ENCODE results near the gene KCNJ16.

The KCNJ16 gene

DNA sequence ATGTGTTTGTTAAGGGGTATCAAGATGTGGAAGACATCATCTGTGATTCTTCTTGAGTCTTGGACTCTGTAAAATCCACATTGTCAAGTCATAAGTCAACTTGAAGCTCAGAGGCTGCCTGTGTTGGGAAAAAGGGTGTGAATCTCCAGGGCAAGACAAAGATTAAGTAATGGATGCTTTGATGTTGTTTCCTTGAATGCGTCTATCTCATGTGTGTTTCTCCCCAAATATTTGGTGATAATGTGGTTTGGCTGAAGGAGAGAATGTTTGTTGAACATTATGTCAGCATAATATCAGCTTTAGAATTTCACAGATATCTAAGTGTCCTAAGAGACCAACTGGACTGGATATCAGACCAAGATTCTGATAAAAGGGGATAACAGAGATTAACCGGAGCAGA is 24.1 kb upstream of the KCNJ16 start:
- Mint-ChIP-seq H3K27me3 (no peaks in the 10 kb centered on the region), H3K9me3 (no peaks in the 10 kb centered on the region), H3K4me3 (no peak overlapping the region), H3K36me3 (no peaks in the 10 kb centered on the region), H3K4me1 (no peaks in the 10 kb centered on the region), H3K27ac (no peak overlapping the region)
- ATAC-seq (replicated peaks) (no peak), DNase-seq (no peak)

DNA sequence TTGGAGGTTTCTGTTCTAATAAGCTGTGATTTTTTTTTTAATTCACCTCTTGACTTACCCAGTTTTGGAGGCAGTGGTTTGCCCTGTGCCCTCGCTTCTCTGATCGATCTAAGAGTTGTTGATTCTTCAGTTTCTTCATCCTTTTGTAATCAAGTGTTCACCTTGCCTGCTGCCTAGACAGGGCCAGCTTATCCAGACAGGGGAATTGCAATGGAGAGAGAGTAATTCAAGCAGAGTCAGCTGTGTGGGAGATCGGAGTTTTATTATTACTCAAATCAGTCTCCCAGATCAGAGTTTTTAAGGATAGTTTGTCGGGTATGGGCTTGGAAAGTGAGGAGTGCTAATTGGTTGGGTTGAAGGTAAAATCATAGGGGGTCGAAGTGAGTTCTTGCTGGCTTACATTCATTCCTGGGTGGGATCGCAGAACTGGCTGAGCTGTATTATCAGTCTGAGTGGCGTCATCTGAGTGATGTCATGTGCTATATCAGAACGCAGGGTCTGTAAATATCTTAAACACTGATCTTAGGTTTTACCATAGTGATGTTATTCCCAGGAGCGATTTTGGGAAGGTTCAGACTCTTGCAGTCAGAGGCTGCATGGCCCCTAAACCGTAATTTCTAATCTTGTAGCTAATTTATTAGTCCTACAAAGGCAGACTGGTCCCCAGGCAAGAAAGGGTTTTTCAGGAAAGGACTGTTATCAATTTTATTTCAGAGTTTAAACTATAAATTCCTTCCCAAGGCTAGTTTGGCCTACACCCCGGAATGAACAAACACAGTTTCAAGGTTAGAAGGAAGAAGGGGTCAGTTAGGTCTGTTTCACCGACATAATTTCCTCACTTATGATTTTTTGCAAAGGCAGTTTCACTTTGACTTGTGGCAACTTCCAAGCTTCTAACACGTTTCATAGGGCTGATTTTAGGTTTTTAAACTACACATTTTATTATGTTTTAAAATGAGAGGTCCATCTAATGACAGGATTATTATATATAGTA is 21.5 kb upstream of the KCNJ16 start:
- H3K27me3 Mint-ChIP-seq: no peaks in the 10 kb centered on the region
- DNase-seq (no peak), ATAC-seq (replicated peaks) (no peak)
- no peaks in the 10 kb centered on the region for H3K4me1 Mint-ChIP-seq
- no peaks in the 10 kb centered on the region for H3K9me3 Mint-ChIP-seq
- H3K36me3 Mint-ChIP-seq: no peaks in the 10 kb centered on the region
- H3K27ac Mint-ChIP-seq: no peak overlapping the region
- no peak overlapping the region for H3K4me3 Mint-ChIP-seq

DNA sequence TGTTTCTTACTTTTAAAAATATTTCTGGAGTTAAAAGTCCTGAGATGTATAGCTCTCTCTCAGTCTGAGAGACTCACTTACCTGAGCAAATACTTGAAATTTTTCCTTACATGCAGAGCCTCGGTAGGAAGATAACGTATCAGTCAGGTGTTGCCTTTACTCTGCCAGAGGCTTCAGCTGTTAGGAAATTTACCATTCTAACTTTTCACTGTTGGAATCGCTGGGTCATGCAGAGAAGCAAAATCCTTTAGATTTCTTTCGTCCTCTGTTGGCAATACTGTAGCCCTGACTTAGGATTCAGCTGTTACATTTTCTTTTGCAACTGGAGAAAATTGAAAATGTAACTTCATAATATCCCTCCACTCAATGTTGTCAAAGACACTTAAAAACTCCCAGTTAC is 20.0 kb upstream of the KCNJ16 start:
- Mint-ChIP-seq H3K9me3 (no peaks in the 10 kb centered on the region), H3K4me1 (no peaks in the 10 kb centered on the region)

DNA sequence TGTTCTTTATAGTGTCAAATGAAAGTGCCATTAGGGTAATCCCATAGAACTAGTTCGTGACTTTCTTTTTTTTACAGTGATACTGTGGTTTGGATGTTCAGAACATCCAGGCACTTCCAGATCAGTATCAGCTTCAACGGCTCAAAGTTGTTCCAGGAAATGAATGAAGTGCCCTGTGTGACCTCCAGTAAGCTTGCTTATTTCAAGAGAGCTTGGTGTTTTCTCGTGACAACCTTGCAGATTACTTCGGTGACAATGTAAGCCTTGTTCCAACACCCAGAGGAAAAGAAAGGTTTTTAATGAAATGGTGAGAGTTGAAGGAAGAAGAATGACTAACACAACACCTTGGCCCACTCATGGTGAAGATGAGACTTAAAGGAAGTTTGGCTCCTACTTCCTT is 16.0 kb upstream of the KCNJ16 start:
- H3K9me3 Mint-ChIP-seq: no peaks in the 10 kb centered on the region
- ATAC-seq (replicated peaks) (no peak), DNase-seq (no peak)
- no peaks in the 10 kb centered on the region for H3K36me3 Mint-ChIP-seq
- H3K4me3 Mint-ChIP-seq: no peak overlapping the region
- no peaks in the 10 kb centered on the region for H3K4me1 Mint-ChIP-seq
- H3K27me3 Mint-ChIP-seq: no peaks in the 10 kb centered on the region
- H3K27ac Mint-ChIP-seq: no peak overlapping the region

More for the DNA sequence above, 20.0 kb upstream of the KCNJ16 start:
- no peak overlapping the region for H3K27ac Mint-ChIP-seq
- H3K4me3 Mint-ChIP-seq: no peak overlapping the region
- no peak for ATAC-seq (replicated peaks)
- no peak for DNase-seq
- H3K27me3 Mint-ChIP-seq: no peaks in the 10 kb centered on the region
- no peaks in the 10 kb centered on the region for H3K36me3 Mint-ChIP-seq

DNA sequence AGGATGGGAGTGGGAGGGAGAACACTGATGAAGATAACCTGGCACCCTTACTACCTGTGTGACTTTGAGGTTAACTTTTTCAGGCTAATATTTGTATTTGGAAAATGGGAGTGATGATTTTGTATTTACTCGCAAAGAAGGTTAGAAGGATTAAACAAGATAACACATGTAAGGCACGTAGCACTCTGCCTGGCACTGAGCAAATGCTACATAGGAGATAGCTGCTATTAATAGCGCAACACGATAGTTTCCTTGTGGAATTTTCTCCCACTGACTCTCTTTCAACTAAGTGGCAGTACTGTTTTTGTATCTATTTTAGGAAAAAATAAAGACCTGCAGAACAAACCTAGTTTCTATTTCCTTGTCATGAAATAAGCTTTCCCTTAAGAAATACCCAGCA is 15.4 kb upstream of the KCNJ16 start:
- Mint-ChIP-seq H3K36me3 (no peaks in the 10 kb centered on the region), H3K27me3 (no peaks in the 10 kb centered on the region), H3K4me3 (no peak overlapping the region), H3K9me3 (no peaks in the 10 kb centered on the region), H3K4me1 (no peaks in the 10 kb centered on the region), H3K27ac (no peak overlapping the region)
- DNase-seq (no peak), ATAC-seq (replicated peaks) (no peak)

DNA sequence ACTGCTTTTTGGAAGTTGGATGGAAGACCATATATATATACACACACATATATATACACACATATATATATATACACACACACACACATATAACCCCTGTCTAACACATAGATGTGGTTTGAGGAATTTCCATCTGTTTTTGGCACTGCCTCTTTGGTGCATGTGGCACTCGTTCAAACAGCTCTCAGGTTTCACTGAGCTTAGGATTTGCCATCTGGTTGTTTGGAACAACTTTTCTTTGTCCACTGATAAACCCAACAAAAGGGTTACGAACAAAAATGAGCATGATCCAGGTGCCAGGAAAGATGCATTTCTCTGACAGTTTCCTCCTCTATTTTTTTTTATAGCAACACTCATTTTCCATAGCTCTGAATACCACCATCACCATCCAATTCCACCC is 14.6 kb upstream of the KCNJ16 start:
- no peak for DNase-seq
- Mint-ChIP-seq H3K4me1 (no peaks in the 10 kb centered on the region), H3K36me3 (no peaks in the 10 kb centered on the region), H3K27ac (no peak overlapping the region), H3K9me3 (no peaks in the 10 kb centered on the region), H3K4me3 (no peak overlapping the region), H3K27me3 (no peaks in the 10 kb centered on the region)
- no peak for ATAC-seq (replicated peaks)

DNA sequence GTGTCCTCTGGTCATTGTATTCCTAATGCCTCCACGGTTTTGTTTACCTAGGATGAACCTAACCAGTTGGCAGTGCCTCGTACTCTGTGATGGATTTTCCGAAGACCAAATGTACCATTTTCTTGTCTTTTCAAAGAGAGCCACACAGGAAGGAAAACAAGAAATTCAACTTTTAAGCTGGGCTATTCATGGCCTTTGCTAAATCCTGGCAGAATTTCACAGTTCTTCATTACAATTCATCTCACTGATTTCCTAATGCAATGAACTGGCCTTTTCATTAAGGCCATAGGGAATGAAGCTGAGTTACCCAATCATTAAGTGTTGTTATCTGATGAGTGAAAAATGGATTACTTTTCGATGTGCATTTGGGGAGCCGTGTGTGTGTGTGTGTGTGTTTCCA is 7.9 kb upstream of the KCNJ16 start:
- Mint-ChIP-seq H3K36me3 (no peaks in the 10 kb centered on the region), H3K27me3 (no peaks in the 10 kb centered on the region), H3K4me1 (no peaks in the 10 kb centered on the region), H3K9me3 (no peaks in the 10 kb centered on the region), H3K4me3 (no peak overlapping the region), H3K27ac (no peak overlapping the region)
- no peak for ATAC-seq (replicated peaks)
- DNase-seq: no peak

DNA sequence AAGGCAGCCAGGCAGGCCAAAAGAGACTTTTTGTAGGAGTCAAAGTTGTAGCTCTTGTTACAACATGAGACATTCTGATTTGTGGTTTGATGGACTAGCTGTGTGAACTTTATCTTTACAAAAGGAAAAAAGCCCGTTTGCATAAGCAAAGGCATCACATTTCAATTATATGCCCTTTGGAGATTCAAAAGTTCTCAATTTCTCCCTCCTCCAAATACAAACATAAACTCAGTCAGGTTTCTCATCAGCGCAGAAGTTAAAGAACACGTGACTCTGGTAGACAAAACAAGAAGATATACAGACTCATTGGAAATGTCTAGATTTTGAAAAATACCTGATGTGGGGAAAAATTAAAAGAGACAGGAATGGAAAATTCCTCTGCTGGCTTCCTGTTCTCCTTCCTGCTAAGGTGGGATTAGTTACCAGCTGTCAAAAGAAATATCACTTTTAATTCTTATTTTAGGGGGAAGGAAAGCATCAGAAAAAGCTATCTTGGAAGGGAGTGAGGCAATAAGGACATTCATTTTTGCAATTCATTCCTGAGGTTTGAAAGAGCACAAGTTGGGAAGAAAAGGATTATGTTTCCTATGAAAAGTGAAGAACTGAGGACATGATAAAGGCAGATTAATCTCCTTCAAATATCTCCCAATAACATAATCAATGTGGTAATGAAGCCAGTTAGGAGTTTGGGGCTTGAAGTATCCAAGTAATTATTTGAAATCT is 4.6 kb upstream of the KCNJ16 start:
- Mint-ChIP-seq H3K27me3 (no peaks in the 10 kb centered on the region), H3K9me3 (no peaks in the 10 kb centered on the region), H3K36me3 (no peaks in the 10 kb centered on the region), H3K4me3 (no peak overlapping the region), H3K27ac (no peak overlapping the region), H3K4me1 (no peaks in the 10 kb centered on the region)
- DNase-seq (no peak), ATAC-seq (replicated peaks) (no peak)

DNA sequence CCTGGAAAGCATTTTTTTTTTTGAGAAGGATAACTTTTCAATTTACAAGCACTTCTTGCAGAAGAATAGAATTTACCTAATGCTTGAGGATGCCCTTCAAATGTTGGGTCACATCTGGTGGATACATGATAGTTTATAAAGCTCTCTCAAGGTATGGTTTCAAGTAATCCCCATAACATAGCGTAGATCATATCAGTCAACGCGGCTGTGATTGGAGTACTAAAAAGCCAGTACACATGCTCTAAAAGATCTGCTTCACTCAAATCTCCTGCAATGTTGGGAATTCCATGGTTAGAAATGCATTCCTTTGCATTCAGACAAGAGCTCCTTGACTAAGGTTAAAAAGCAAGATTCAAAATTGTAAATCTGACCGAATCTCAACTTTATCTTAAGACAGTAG is 3.9 kb upstream of the KCNJ16 start:
- Mint-ChIP-seq H3K4me3 (no peak overlapping the region), H3K27me3 (no peaks in the 10 kb centered on the region), H3K36me3 (no peaks in the 10 kb centered on the region), H3K9me3 (no peaks in the 10 kb centered on the region), H3K27ac (no peak overlapping the region), H3K4me1 (no peaks in the 10 kb centered on the region)
- DNase-seq: no peak
- no peak for ATAC-seq (replicated peaks)

DNA sequence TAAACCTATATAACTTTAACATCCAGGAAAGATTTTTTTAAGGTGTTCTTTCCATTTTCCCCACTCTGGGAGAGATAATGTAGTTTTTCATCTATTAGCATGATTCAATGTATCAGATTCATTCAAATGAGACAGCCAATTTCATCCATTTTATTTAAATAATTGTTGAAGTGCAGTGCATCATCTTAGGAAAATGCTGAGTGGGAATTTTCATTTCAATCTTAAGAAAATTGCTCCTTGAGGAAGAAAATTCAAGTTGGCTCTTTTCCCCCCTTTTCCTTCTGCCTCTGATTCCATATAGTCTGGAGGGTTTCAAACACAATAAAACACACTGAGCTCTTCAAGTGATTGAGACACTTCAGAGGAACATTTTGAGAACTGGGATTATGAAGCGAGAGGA is 3.4 kb upstream of the KCNJ16 start:
- DNase-seq (no peak), ATAC-seq (replicated peaks) (no peak)
- no peaks in the 10 kb centered on the region for H3K27me3 Mint-ChIP-seq
- H3K36me3 Mint-ChIP-seq: no peaks in the 10 kb centered on the region
- no peak overlapping the region for H3K4me3 Mint-ChIP-seq
- no peaks in the 10 kb centered on the region for H3K9me3 Mint-ChIP-seq
- no peaks in the 10 kb centered on the region for H3K4me1 Mint-ChIP-seq
- no peak overlapping the region for H3K27ac Mint-ChIP-seq

DNA sequence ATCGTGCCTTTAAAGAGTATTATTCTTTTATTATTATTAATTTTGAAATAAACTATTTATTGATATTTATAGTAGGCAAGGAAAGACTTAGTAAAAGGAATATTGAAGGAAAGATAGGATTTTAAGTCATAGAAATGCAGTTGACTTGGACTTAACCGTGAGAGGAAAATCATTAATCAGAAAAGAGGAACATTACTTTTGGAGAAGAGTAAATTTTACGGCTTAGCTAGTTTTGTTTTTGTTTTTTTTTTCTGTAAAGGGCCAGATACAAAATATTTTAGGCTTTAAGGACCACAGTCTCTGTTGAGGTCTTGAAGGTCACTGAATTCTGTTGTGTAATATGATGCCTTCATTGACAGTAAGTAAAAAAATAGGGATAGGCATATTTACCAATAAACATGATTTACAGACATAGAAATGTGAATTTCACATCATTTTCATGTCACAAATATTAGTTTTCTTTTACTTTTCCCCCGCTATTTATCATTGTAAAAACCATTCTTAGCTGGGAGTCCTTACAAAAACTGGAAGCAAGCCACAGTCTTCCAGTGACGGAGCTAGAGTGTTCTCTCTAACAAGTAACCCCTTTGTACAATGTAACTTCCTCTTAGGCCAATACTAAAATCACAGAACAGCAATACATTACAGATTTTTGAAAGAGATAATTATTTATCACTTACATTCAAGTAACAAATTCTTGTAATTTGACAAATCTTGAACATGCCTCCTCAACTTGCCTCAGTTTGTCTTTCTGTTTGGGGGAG is 2.3 kb upstream of the KCNJ16 start:
- Mint-ChIP-seq H3K36me3 (no peaks in the 10 kb centered on the region), H3K27me3 (no peaks in the 10 kb centered on the region), H3K27ac (no peak overlapping the region), H3K4me3 (no peak overlapping the region), H3K4me1 (no peaks in the 10 kb centered on the region), H3K9me3 (no peaks in the 10 kb centered on the region)
- DNase-seq: no peak
- ATAC-seq (replicated peaks): no peak

DNA sequence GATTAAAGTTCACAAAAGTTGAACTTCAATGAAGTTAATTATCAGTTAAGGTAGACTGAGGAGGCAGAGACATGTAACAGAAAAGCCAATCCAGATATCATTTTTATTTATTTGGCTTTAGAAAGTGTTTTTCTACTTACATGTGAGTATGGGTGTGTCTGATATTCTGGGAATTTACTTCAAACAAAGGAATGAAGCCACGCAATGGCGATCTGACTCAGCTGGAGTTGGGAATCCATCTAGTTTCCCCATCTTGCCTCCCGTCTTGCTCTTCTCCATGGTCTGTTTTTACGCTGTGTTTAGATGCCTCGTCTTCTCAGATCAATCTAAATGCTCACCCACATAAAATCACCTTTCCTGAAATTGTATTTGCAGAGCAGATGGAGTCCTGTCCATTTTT is 1.7 kb upstream of the KCNJ16 start:
- DNase-seq (no peak), ATAC-seq (replicated peaks) (no peak)
- no peak overlapping the region for H3K4me3 Mint-ChIP-seq
- no peak overlapping the region for H3K27ac Mint-ChIP-seq
- H3K36me3 Mint-ChIP-seq: no peaks in the 10 kb centered on the region
- H3K4me1 Mint-ChIP-seq: no peaks in the 10 kb centered on the region
- no peaks in the 10 kb centered on the region for H3K9me3 Mint-ChIP-seq
- H3K27me3 Mint-ChIP-seq: no peaks in the 10 kb centered on the region

DNA sequence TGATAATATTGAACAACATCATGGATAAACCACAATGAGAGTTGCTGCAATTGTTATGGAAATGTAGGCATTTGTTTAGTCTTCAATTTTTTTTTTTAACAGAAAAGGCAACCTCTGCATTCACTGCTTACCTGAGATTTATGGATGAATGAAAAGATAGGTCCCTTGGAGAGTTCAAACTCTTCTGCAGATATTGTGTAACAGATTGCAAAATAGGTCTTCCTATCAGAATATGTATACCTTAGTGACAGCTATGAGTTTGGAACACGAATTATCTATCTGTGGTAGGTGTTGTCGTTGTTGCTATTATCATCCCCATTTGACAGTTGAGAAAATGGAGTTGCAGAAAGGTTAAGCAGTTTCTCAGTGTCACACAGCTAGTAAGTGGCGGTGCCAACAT is 1.2 kb upstream of the KCNJ16 start:
- no peaks in the 10 kb centered on the region for H3K4me1 Mint-ChIP-seq
- no peaks in the 10 kb centered on the region for H3K36me3 Mint-ChIP-seq
- no peak overlapping the region for H3K4me3 Mint-ChIP-seq
- ATAC-seq (replicated peaks) (no peak), DNase-seq (no peak)
- H3K27me3 Mint-ChIP-seq: no peaks in the 10 kb centered on the region
- no peak overlapping the region for H3K27ac Mint-ChIP-seq
- no peaks in the 10 kb centered on the region for H3K9me3 Mint-ChIP-seq

DNA sequence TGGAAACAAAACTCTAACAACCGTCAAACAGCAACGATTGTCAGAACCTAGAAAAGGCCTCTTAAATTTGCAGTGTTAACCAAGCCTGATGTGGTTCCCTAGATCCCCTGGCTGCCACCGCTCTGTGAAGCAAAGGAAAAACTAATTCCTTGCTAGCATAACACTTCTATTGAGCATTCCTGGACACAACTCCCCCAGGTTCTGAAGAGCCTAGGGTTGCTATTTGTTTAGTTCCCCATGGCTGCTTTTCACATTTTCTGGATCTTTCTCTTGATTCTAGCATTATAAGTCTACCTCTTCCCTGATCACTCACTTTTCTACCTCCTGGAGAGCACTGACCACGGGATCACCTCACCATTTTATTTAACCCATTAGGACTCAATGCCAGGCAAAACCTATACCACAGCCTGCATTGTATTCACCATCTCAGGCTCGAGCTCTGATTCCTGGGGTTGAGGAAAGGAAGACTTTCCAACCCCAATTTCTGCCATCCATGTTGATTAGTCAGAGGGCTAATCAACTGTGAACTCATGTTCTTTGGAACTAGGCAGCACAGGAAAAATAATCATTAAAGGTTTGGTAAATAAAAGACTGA is 692 bp upstream of the KCNJ16 start:
- no peak overlapping the region for H3K27ac Mint-ChIP-seq
- no peak overlapping the region for H3K4me3 Mint-ChIP-seq
- H3K36me3 Mint-ChIP-seq: no peaks in the 10 kb centered on the region
- ATAC-seq (replicated peaks) (no peak), DNase-seq (no peak)
- H3K9me3 Mint-ChIP-seq: no peaks in the 10 kb centered on the region
- H3K4me1 Mint-ChIP-seq: no peaks in the 10 kb centered on the region
- H3K27me3 Mint-ChIP-seq: no peaks in the 10 kb centered on the region

Data from stimulated activated naive B cell treated with anti-CD40 and anti-IgM and Interleukin-4, amounts not matched to agents 10 μg/mL and 1 μg/mL and 100 μg/mL, for 72 hours (primary cell).